ENCODE measurements around the gene CCDC74B.
"Not testable (repeated sequence)": the region's sequence is repeated elsewhere in the genome, so short reads cannot be mapped to it uniquely, and the experiment has no call there.

The CCDC74B gene

GRCh38 chr2:130162968-130163367 is 18.1 kb upstream of the CCDC74B start:
- H3K27me3 ChIP-seq (ENCODE audit: insufficient read depth, low read depth, severe bottlenecking): no peaks in the 10 kb centered on the region
- H3K36me3 ChIP-seq: peaks cover 26% of the 10 kb centered on the region
- TF ChIP-seq CTCF (IDR thresholded peaks at IDR 0.05; ENCODE audit: low read depth, low read length): no peak

GRCh38 chr2:130162486-130162885 is 17.6 kb upstream of the CCDC74B start:
- not testable (repeated sequence) for DNase-seq; H3K9me3 ChIP-seq (ENCODE audit: severe bottlenecking); H3K27ac ChIP-seq; H3K4me3 ChIP-seq (ENCODE audit: low read depth, low read length); H3K27me3 ChIP-seq (ENCODE audit: insufficient read depth, low read depth, severe bottlenecking)
- H3K36me3 ChIP-seq: peaks cover 22% of the 10 kb centered on the region

More at GRCh38 chr2:130162968-130163367, 18.1 kb upstream of the CCDC74B start:
- Histone ChIP-seq H3K9me3 (ENCODE audit: severe bottlenecking) (no peaks in the 10 kb centered on the region), H3K27ac (no peak overlapping the region), H3K4me3 (ENCODE audit: low read depth, low read length) (no peak overlapping the region)
- DNase-seq: no peak

GRCh38 chr2:130160838-130161705 is 16.2 kb upstream of the CCDC74B start:
- not testable (repeated sequence) for H3K4me3 ChIP-seq (ENCODE audit: low read depth, low read length); DNase-seq; H3K9me3 ChIP-seq (ENCODE audit: severe bottlenecking); H3K27me3 ChIP-seq (ENCODE audit: insufficient read depth, low read depth, severe bottlenecking); H3K27ac ChIP-seq
- H3K36me3 ChIP-seq: peaks cover 18% of the 10 kb centered on the region

GRCh38 chr2:130160131-130160530 is 15.2 kb upstream of the CCDC74B start:
- Histone ChIP-seq H3K36me3 (peaks cover 10% of the 10 kb centered on the region), H3K27me3 (ENCODE audit: insufficient read depth, low read depth, severe bottlenecking) (no peaks in the 10 kb centered on the region), H3K27ac (no peak overlapping the region), H3K4me3 (ENCODE audit: low read depth, low read length) (no peak overlapping the region), H3K9me3 (ENCODE audit: severe bottlenecking) (no peaks in the 10 kb centered on the region)
- DNase-seq: no peak
- no peak for TF ChIP-seq CTCF (IDR thresholded peaks at IDR 0.05; ENCODE audit: low read depth, low read length)

GRCh38 chr2:130159376-130159775 is 14.5 kb upstream of the CCDC74B start:
- not testable (repeated sequence) for H3K4me3 ChIP-seq (ENCODE audit: low read depth, low read length)

GRCh38 chr2:130158631-130159030 is 13.7 kb upstream of the CCDC74B start:
- no peak for DNase-seq
- no peaks in the 10 kb centered on the region for H3K27me3 ChIP-seq (ENCODE audit: insufficient read depth, low read depth, severe bottlenecking)
- H3K9me3 ChIP-seq (ENCODE audit: severe bottlenecking): no peaks in the 10 kb centered on the region
- H3K4me3 ChIP-seq (ENCODE audit: low read depth, low read length): no peak overlapping the region
- H3K36me3 ChIP-seq: peaks cover 4% of the 10 kb centered on the region; the same call in 1 of the 2 replicates
- no peak for TF ChIP-seq CTCF (IDR thresholded peaks at IDR 0.05; ENCODE audit: low read depth, low read length)
- no peak overlapping the region for H3K27ac ChIP-seq

More at GRCh38 chr2:130159376-130159775, 14.5 kb upstream of the CCDC74B start:
- not testable (repeated sequence) for H3K27me3 ChIP-seq (ENCODE audit: insufficient read depth, low read depth, severe bottlenecking); H3K9me3 ChIP-seq (ENCODE audit: severe bottlenecking); H3K27ac ChIP-seq; H3K36me3 ChIP-seq; DNase-seq

- H3K27ac ChIP-seq; H3K9me3 ChIP-seq (ENCODE audit: severe bottlenecking); DNase-seq; H3K4me3 ChIP-seq (ENCODE audit: low read depth, low read length); H3K27me3 ChIP-seq (ENCODE audit: insufficient read depth, low read depth, severe bottlenecking); H3K36me3 ChIP-seq: not testable (repeated sequence)
These were observed 13.1 kb upstream of the CCDC74B start for GRCh38 chr2:130157825-130158514.

GRCh38 chr2:130157354-130157753 is 12.4 kb upstream of the CCDC74B start:
- H3K27me3 ChIP-seq (ENCODE audit: insufficient read depth, low read depth, severe bottlenecking); H3K36me3 ChIP-seq; H3K27ac ChIP-seq; H3K9me3 ChIP-seq (ENCODE audit: severe bottlenecking); H3K4me3 ChIP-seq (ENCODE audit: low read depth, low read length); DNase-seq: not testable (repeated sequence)
